Measurements from ENCODE around the gene ASB4. TPM values are rescaled to one million over a fixed set of nuclear protein-coding genes. Genes with fewer than 3 reads are reported as not detected.

The ASB4 gene
- total and polyA plus RNA-seq, 5 donors, result 1.2 to 3.8 (median 1.6) TPM

- no peak for ATAC-seq
- H3K4me3 ChIP-seq (ENCODE audit: low read length), result no peak overlapping the region
- DNase-seq, result no peak
- no peaks in the 10 kb centered on the region for H3K4me1 ChIP-seq (ENCODE audit: control insufficient read depth, insufficient read depth, low read length)
- no peaks in the 10 kb centered on the region for H3K27me3 ChIP-seq (ENCODE audit: control insufficient read depth, insufficient read depth)
- no peaks in the 10 kb centered on the region for H3K9me3 ChIP-seq (ENCODE audit: control insufficient read depth, low read length)
- no peak overlapping the region for H3K27ac ChIP-seq (ENCODE audit: low read length)
- intact Hi-C loops (cut with DNase I), result loop anchor here in 1 of 4 donors (10.0 kb wide), 1 partner anchor 1025 kb away; no protein-coding TSS in a partner anchor
These were observed 5.6 kb upstream of the ASB4 start for GRCh38 chr7:95479992-95480624.

- DNase-seq (no peak), ATAC-seq (no peak)
- 89% methylated on average over 3 of the region's 3 CpGs for WGBS
- no peak overlapping the region for H3K4me3 ChIP-seq (ENCODE audit: low read length)
- no peak overlapping the region for H3K27ac ChIP-seq (ENCODE audit: low read length)
- no peaks in the 10 kb centered on the region for H3K27me3 ChIP-seq (ENCODE audit: control insufficient read depth, insufficient read depth)
- intact Hi-C loops (cut with DNase I), result loop anchor here in 1 of 4 donors (10.0 kb wide), 1 partner anchor 1027 kb away; no protein-coding TSS in a partner anchor
- H3K4me1 ChIP-seq (ENCODE audit: control insufficient read depth, insufficient read depth, low read length), result no peaks in the 10 kb centered on the region
- H3K9me3 ChIP-seq (ENCODE audit: control insufficient read depth, low read length), result no peaks in the 10 kb centered on the region
These were observed 4.2 kb upstream of the ASB4 start for GRCh38 chr7:95481271-95482165.

- no peak overlapping the region for H3K27ac ChIP-seq (ENCODE audit: low read length)
- H3K9me3 ChIP-seq (ENCODE audit: control insufficient read depth, low read length), result no peaks in the 10 kb centered on the region
- no peak for ATAC-seq
- H3K27me3 ChIP-seq (ENCODE audit: control insufficient read depth, insufficient read depth), result no peaks in the 10 kb centered on the region
- intact Hi-C loops (cut with DNase I), result loop anchor here in 1 of 4 donors (10.0 kb wide), 1 partner anchor 1028 kb away; no protein-coding TSS in a partner anchor
- H3K4me1 ChIP-seq (ENCODE audit: control insufficient read depth, insufficient read depth, low read length), result no peaks in the 10 kb centered on the region
- DNase-seq, result no peak
- H3K4me3 ChIP-seq (ENCODE audit: low read length), result no peak overlapping the region
- 78% methylated on average over 4 of the region's 4 CpGs for WGBS
These were observed 3.3 kb upstream of the ASB4 start for GRCh38 chr7:95482424-95482823.

- Histone ChIP-seq H3K27ac (ENCODE audit: low read length) (no peak overlapping the region), H3K9me3 (ENCODE audit: control insufficient read depth, low read length) (no peaks in the 10 kb centered on the region), H3K4me1 (ENCODE audit: control insufficient read depth, insufficient read depth, low read length) (no peaks in the 10 kb centered on the region), H3K27me3 (ENCODE audit: control insufficient read depth, insufficient read depth) (no peaks in the 10 kb centered on the region), H3K4me3 (ENCODE audit: low read length) (no peak overlapping the region)
- 36% methylated on average over 3 of the region's 3 CpGs for WGBS
- DNase-seq (no peak), ATAC-seq (peak in 1 of 2 donors; percentile 41)
- intact Hi-C loops (cut with DNase I), result no loop called here
These were observed 4.6 kb downstream of the ASB4 start for GRCh38 chr7:95490231-95490762.

GRCh38 chr7:95491201-95491600 lies 5.5 kb downstream of the ASB4 start:
- 93% methylated on average over 4 of the region's 4 CpGs for WGBS

GRCh38 chr7:95491634-95492314 lies 6.0 kb downstream of the ASB4 start:
- 84% methylated on average over 2 of the region's 2 CpGs for WGBS
- no peak overlapping the region for H3K27ac ChIP-seq (ENCODE audit: low read length)
- no peak overlapping the region for H3K4me3 ChIP-seq (ENCODE audit: low read length)
- ATAC-seq, result no peak
- intact Hi-C loops (cut with DNase I), result no loop called here
- DNase-seq, result no peak
- no peaks in the 10 kb centered on the region for H3K27me3 ChIP-seq (ENCODE audit: control insufficient read depth, insufficient read depth)
- no peaks in the 10 kb centered on the region for H3K9me3 ChIP-seq (ENCODE audit: control insufficient read depth, low read length)
- H3K4me1 ChIP-seq (ENCODE audit: control insufficient read depth, insufficient read depth, low read length), result no peaks in the 10 kb centered on the region

More at GRCh38 chr7:95491201-95491600, 5.5 kb downstream of the ASB4 start:
- no peak overlapping the region for H3K27ac ChIP-seq (ENCODE audit: low read length)
- no peaks in the 10 kb centered on the region for H3K4me1 ChIP-seq (ENCODE audit: control insufficient read depth, insufficient read depth, low read length)
- no peaks in the 10 kb centered on the region for H3K27me3 ChIP-seq (ENCODE audit: control insufficient read depth, insufficient read depth)
- ATAC-seq (no peak), DNase-seq (no peak)
- H3K9me3 ChIP-seq (ENCODE audit: control insufficient read depth, low read length), result no peaks in the 10 kb centered on the region
- no peak overlapping the region for H3K4me3 ChIP-seq (ENCODE audit: low read length)
- intact Hi-C loops (cut with DNase I), result no loop called here

GRCh38 chr7:95493247-95493646 lies 7.5 kb downstream of the ASB4 start:
- H3K4me3 ChIP-seq (ENCODE audit: low read length), result no peak overlapping the region
- DNase-seq (no peak), ATAC-seq (no peak)
- no peaks in the 10 kb centered on the region for H3K9me3 ChIP-seq (ENCODE audit: control insufficient read depth, low read length)
- no peak overlapping the region for H3K27ac ChIP-seq (ENCODE audit: low read length)
- intact Hi-C loops (cut with DNase I), result no loop called here
- no peaks in the 10 kb centered on the region for H3K27me3 ChIP-seq (ENCODE audit: control insufficient read depth, insufficient read depth)
- no peaks in the 10 kb centered on the region for H3K4me1 ChIP-seq (ENCODE audit: control insufficient read depth, insufficient read depth, low read length)

GRCh38 chr7:95493844-95494243 lies 8.1 kb downstream of the ASB4 start:
- no peak overlapping the region for H3K4me3 ChIP-seq (ENCODE audit: low read length)
- H3K4me1 ChIP-seq (ENCODE audit: control insufficient read depth, insufficient read depth, low read length), result no peaks in the 10 kb centered on the region
- H3K9me3 ChIP-seq (ENCODE audit: control insufficient read depth, low read length), result no peaks in the 10 kb centered on the region
- intact Hi-C loops (cut with DNase I), result no loop called here
- 94% methylated on average over 2 of the region's 2 CpGs for WGBS
- DNase-seq, result no peak
- no peak for ATAC-seq
- no peaks in the 10 kb centered on the region for H3K27me3 ChIP-seq (ENCODE audit: control insufficient read depth, insufficient read depth)
- H3K27ac ChIP-seq (ENCODE audit: low read length), result no peak overlapping the region

- no peak overlapping the region for H3K4me3 ChIP-seq (ENCODE audit: low read length)
- no peaks in the 10 kb centered on the region for H3K27me3 ChIP-seq (ENCODE audit: control insufficient read depth, insufficient read depth)
- intact Hi-C loops (cut with DNase I), result no loop called here
- H3K4me1 ChIP-seq (ENCODE audit: control insufficient read depth, insufficient read depth, low read length), result no peaks in the 10 kb centered on the region
- 79% methylated on average over 5 of the region's 5 CpGs for WGBS
- H3K27ac ChIP-seq (ENCODE audit: low read length), result no peak overlapping the region
- ATAC-seq (no peak), DNase-seq (no peak)
- H3K9me3 ChIP-seq (ENCODE audit: control insufficient read depth, low read length), result no peaks in the 10 kb centered on the region
These were observed 15.6 kb downstream of the ASB4 start for GRCh38 chr7:95501261-95501832.

GRCh38 chr7:95502403-95502802 lies 16.7 kb downstream of the ASB4 start:
- Histone ChIP-seq H3K4me1 (ENCODE audit: control insufficient read depth, insufficient read depth, low read length) (no peaks in the 10 kb centered on the region), H3K27me3 (ENCODE audit: control insufficient read depth, insufficient read depth) (no peaks in the 10 kb centered on the region), H3K9me3 (ENCODE audit: control insufficient read depth, low read length) (no peaks in the 10 kb centered on the region), H3K27ac (ENCODE audit: low read length) (no peak overlapping the region), H3K4me3 (ENCODE audit: low read length) (no peak overlapping the region)
- ATAC-seq, result no peak
- 89% methylated on average over 1 of the region's 1 CpG for WGBS
- intact Hi-C loops (cut with DNase I), result no loop called here
- DNase-seq, result no peak

Data from right cardiac atrium (tissue), 5 donors.